ENCODE measurements around the gene OLFML2A.

DNA sequence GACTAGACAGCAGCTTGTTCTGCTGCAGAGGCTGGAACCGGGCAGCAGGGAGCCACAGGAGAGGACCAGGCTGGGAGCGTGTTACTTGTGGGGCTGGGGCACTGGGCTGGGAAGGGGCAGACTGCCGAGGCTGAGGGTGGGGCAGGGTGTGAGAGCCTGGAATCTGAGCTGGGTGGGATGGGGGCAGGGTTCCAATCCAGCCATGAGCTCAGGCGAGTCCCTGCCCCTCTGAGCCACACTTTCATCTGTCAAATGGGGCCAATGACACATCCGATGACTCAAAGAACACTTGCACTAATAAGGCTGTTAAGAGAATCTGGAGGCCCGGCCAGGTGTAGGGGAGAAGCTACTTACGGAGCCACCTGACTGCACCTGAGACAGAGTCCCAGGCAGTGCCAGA is 57.7 kb downstream of the OLFML2A start:
- TF ChIP-seq, protein P1, sequence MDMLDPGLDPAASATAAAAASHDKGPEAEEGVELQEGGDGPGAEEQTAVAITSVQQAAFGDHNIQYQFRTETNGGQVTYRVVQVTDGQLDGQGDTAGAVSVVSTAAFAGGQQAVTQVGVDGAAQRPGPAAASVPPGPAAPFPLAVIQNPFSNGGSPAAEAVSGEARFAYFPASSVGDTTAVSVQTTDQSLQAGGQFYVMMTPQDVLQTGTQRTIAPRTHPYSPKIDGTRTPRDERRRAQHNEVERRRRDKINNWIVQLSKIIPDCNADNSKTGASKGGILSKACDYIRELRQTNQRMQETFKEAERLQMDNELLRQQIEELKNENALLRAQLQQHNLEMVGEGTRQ (IDR thresholded peaks at IDR 0.05; ENCODE audit: low read depth, low read length) = no peak
- TF ChIP-seq, protein P1 (CRISPR knock-in tag; IDR thresholded peaks at IDR 0.05; ENCODE audit: borderline replicate concordance) = no peak
- TF ChIP-seq SUZ12 (IDR thresholded peaks at IDR 0.05; ENCODE audit: low read depth, low read length) = no peak

Data from HepG2 (cell line).